RPMI7951 (cell line): ENCODE measurements around the gene TTYH1. TPM values are rescaled to one million over a fixed set of nuclear protein-coding genes. Genes with fewer than 3 reads are reported as not detected.

Experiments
- DNase-seq: peaks from one replicate; pipeline ENCODE4 v3.0.0-alpha.2; 2012; ENCODE audit warnings: low read depth
- total RNA-seq: library from RNA; depleted of rRNA; stranded (reverse); fragments of >200 nt; shearing (Covaris generic); gene quantifications from 2 replicates; pipeline ENCODE4 v1.2.3, GENCODE V29; 2014

Gene TTYH1
- total RNA-seq, 1 experiment from 2014 or later, result not detected

GRCh38 chr19:54424201-54424600 is 8.9 kb downstream of the TTYH1 start:
- no peak for DNase-seq

GRCh38 chr19:54424660-54425381 is 9.6 kb downstream of the TTYH1 start:
- DNase-seq, result no peak

- no peak for DNase-seq
These were observed 10.1 kb downstream of the TTYH1 start for GRCh38 chr19:54425382-54425723.

GRCh38 chr19:54426291-54426931 is 11.1 kb downstream of the TTYH1 start:
- DNase-seq, result no peak

GRCh38 chr19:54427586-54427985 is 12.3 kb downstream of the TTYH1 start:
- no peak for DNase-seq

GRCh38 chr19:54428323-54429175 is 13.3 kb downstream of the TTYH1 start:
- no peak for DNase-seq

- DNase-seq, result no peak
These were observed 13.9 kb downstream of the TTYH1 start for GRCh38 chr19:54429176-54429495.

- DNase-seq, result no peak
These were observed 14.4 kb downstream of the TTYH1 start for GRCh38 chr19:54429545-54430227.

GRCh38 chr19:54430306-54431254 is 15.3 kb downstream of the TTYH1 start:
- no peak for DNase-seq

GRCh38 chr19:54431255-54431838 is 16.1 kb downstream of the TTYH1 start:
- DNase-seq, result no peak

GRCh38 chr19:54432144-54432738 is 17.0 kb downstream of the TTYH1 start:
- DNase-seq, result no peak

GRCh38 chr19:54433697-54434096 is 18.4 kb downstream of the TTYH1 start:
- no peak for DNase-seq

GRCh38 chr19:54434112-54434872 is 19.0 kb downstream of the TTYH1 start:
- DNase-seq, result no peak

GRCh38 chr19:54434873-54435214 is 19.6 kb downstream of the TTYH1 start:
- no peak for DNase-seq

- DNase-seq, result no peak
These were observed 20.3 kb downstream of the TTYH1 start for GRCh38 chr19:54435551-54436016.

GRCh38 chr19:54436031-54436523 is 20.8 kb downstream of the TTYH1 start:
- no peak for DNase-seq

GRCh38 chr19:54436628-54437252 is 21.5 kb downstream of the TTYH1 start:
- DNase-seq, result no peak

- peak; percentile 28 for DNase-seq
These were observed 24.0 kb downstream of the TTYH1 start for GRCh38 chr19:54439174-54439851.
